H1 (cell line): ENCODE results near the gene PPP1R1C. TPM values are rescaled to one million over a fixed set of nuclear protein-coding genes. Genes with fewer than 3 reads are reported as not detected.

Source experiments
- CTCF ChIP-seq, 3 experiments: IDR thresholded peaks; 1 replicate in 2 of 3; 2 replicates in 1 of 3; pipeline versions ENCODE4 v1.5.1 to v1.6.1; 2011; ENCODE audit warnings: low read length in 3 of 3, mild to moderate bottlenecking in 3 of 3, inconsistent platforms in 2 of 3, low read depth in 1 of 3, moderate library complexity in 1 of 3; ENCODE audit not compliant: insufficient read depth in 1 of 3; ENCODE audit errors: control extremely low read depth in 1 of 3
- polyA plus RNA-seq, 7 experiments: library from polyadenylated mRNA; depleted of rRNA in 3 of 7; stranded (reverse) in 5 of 7; unstranded in 2 of 7; fragments of >200 nt in 5 of 7; fragments of 200-250 nt in 2 of 7; gene quantifications; 1 replicate in 5 of 7; 2 replicates in 1 of 7; 4 replicates in 1 of 7; pipeline versions ENCODE4 v1.2.1 to v1.2.3, GENCODE V29; 2011 to 2013; ENCODE audit warnings: missing spikeins in 2 of 7, mixed read lengths in 2 of 7
- total RNA-seq: library from RNA; stranded (reverse); fragmentation: NEBNext Ultra II Directional; extraction: Animal tissue kit (Norgen Biotek cat#: 25700); gene quantifications from 2 replicates; pipeline ENCODE4 v1.2.1, GENCODE V29; 2021

The PPP1R1C gene
- total and polyA plus RNA-seq, 2 of the 8 experiments (the other 6 are each of a cell fraction or from before 2014, with no cell fraction given), result 1.3 to 5.3 TPM

DNA sequence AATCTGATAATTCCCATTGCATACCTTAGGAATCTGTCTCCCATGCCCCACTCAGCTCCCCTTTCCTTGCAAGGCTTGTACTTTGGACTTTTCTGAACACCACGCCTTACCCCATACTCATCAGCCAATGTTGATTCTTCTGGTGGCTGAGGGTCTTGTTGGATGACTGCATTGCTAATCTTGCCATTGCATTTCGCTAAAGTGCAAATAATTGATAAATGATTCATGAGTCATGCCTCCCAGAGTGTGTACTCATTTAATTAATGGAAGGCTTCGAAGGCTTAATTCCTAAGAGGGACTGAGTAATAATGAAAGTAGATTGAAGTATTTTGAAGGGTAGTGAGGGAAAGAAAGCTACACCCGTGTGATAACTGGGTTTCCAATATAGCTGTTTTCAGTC, 28.0 kb upstream of the PPP1R1C start (continued):
- no peak for TF ChIP-seq CTCF (IDR thresholded peaks at IDR 0.05; ENCODE audit: control extremely low read depth in 1 of 3, insufficient read depth in 1 of 3, low read depth in 1 of 3, low read length in 3 of 3)
